Breast epithelium (tissue), 3 donors: ENCODE measurements around the gene CDK6.

Experiments
- POLR2A ChIP-seq: fragments of 450-650 bp; IDR thresholded peaks from one replicate; pipeline ENCODE4 v1.6.1; 2016; ENCODE audit warnings: antibody characterized with exemption, mild to moderate bottlenecking, moderate library complexity
- POLR2AphosphoS5 ChIP-seq, 3 donors: sonication (generic); formaldehyde crosslinking; IDR thresholded peaks; one replicate each; pipeline ENCODE4 v1.6.1; 2017; ENCODE audit warnings: antibody characterized with exemption in 3 of 3
- TF ChIP-seq, protein P1 (sequence below), 3 donors: fragments of 450-650 bp; IDR thresholded peaks; one replicate each; pipeline ENCODE4 v1.5.1; 2016 to 2017; ENCODE audit warnings: antibody characterized with exemption in 3 of 3, mild to moderate bottlenecking in 3 of 3, moderate library complexity in 3 of 3

- TF ChIP-seq, protein P1, sequence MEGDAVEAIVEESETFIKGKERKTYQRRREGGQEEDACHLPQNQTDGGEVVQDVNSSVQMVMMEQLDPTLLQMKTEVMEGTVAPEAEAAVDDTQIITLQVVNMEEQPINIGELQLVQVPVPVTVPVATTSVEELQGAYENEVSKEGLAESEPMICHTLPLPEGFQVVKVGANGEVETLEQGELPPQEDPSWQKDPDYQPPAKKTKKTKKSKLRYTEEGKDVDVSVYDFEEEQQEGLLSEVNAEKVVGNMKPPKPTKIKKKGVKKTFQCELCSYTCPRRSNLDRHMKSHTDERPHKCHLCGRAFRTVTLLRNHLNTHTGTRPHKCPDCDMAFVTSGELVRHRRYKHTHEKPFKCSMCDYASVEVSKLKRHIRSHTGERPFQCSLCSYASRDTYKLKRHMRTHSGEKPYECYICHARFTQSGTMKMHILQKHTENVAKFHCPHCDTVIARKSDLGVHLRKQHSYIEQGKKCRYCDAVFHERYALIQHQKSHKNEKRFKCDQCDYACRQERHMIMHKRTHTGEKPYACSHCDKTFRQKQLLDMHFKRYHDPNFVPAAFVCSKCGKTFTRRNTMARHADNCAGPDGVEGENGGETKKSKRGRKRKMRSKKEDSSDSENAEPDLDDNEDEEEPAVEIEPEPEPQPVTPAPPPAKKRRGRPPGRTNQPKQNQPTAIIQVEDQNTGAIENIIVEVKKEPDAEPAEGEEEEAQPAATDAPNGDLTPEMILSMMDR (IDR thresholded peaks at IDR 0.05): no peak
- TF ChIP-seq POLR2A (no peak), POLR2AphosphoS5 (IDR thresholded peaks at IDR 0.05) (no peak)
These were observed 166.7 kb downstream of the CDK6 start for GRCh38 chr7:92669616-92670165.
